ENCODE results near the gene CACNA1D.

The CACNA1D gene

DNA sequence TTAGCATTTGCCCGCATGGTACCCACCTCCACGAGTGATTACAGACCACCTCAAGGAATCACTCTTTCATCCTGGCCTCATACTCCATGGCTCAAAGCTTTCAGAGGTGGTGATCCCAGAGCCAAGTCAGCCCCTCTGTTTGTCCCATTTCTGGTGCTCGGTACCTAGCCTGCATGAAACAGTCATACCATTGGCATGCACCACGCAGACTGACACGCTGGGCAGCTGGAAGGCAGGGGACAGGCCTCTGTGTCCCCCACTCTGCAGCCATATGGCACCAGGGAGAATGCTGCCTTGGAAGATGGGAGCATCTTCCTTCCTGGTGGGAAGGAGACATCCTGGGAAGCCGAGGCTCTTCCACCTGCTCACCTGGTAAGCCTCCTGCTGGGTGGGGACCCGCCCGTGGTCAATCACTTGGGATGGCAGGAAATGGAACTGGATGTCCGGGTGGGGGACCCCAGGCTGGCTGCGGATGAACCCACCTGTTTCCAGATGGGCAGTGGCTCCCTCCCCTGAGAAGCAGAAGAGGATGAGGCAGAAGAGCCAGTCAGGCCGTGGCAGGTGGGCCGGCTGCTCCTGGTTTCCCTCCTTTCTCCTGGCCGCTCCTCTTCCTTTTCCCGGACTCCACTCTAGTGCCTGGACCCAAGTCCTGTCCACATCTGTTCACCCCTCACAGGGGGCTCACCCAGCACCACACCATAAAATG, 324.9 kb downstream of the CACNA1D start:
- Histone ChIP-seq H3K36me3 (ENCODE audit: insufficient read depth, low read length) (no peaks in the 10 kb centered on the region; the same call in 1 of the 2 replicates), H3K9ac (ENCODE audit: low read depth, low read length) (no peak overlapping the region), H3K4me1 (ENCODE audit: insufficient read depth, low read length) (peaks cover 6% of the 10 kb centered on the region; the same call in 1 of the 2 replicates), H3K9me3 (ENCODE audit: control insufficient read depth, insufficient read depth, low read length) (no peaks in the 10 kb centered on the region)

DNA sequence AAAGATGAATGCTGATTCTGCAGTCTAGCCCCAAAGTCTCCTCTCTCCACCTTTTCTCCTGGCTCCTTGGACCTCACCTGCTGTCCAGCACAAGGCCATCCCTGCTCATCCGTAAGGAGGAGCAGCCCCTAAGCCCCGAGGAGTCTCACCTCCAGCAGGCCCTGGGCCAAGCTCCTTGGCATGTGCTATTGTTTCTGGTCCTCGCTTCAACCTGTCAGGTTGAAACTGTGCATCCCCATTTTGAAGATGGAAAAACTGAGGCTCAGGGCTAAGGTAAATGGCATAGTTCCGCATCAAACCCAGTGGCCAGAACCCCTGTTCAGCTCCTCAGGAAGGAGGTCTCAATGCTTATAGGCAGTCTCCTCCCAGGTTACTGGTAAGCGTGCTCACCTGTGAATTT, 325.7 kb downstream of the CACNA1D start:
- Histone ChIP-seq H3K9ac (ENCODE audit: low read depth, low read length) (no peak overlapping the region), H3K36me3 (ENCODE audit: insufficient read depth, low read length) (no peaks in the 10 kb centered on the region; the same call in 1 of the 2 replicates), H3K4me1 (ENCODE audit: insufficient read depth, low read length) (peaks cover 10% of the 10 kb centered on the region; the same call in 1 of the 2 replicates), H3K9me3 (ENCODE audit: control insufficient read depth, insufficient read depth, low read length) (no peaks in the 10 kb centered on the region)

- H3K4me1 ChIP-seq (ENCODE audit: insufficient read depth, low read length): peaks cover 10% of the 10 kb centered on the region; the same call in 1 of the 2 replicates
- H3K36me3 ChIP-seq (ENCODE audit: insufficient read depth, low read length): no peaks in the 10 kb centered on the region; the same call in 1 of the 2 replicates
- H3K9me3 ChIP-seq (ENCODE audit: control insufficient read depth, insufficient read depth, low read length): no peaks in the 10 kb centered on the region
- H3K9ac ChIP-seq (ENCODE audit: low read depth, low read length): no peak overlapping the region
Measured at GRCh38 chr3:53820756-53821580, 326.6 kb downstream of the CACNA1D start.

- H3K4me1 ChIP-seq (ENCODE audit: insufficient read depth, low read length): peaks cover 10% of the 10 kb centered on the region; the same call in 1 of the 2 replicates
- H3K9me3 ChIP-seq (ENCODE audit: control insufficient read depth, insufficient read depth, low read length): no peaks in the 10 kb centered on the region
- no peak overlapping the region for H3K9ac ChIP-seq (ENCODE audit: low read depth, low read length)
- H3K36me3 ChIP-seq (ENCODE audit: insufficient read depth, low read length): no peaks in the 10 kb centered on the region; the same call in 1 of the 2 replicates
Measured at GRCh38 chr3:53821631-53822121, 327.3 kb downstream of the CACNA1D start.

- Histone ChIP-seq H3K9ac (ENCODE audit: low read depth, low read length) (no peak overlapping the region), H3K36me3 (ENCODE audit: insufficient read depth, low read length) (no peaks in the 10 kb centered on the region; the same call in 1 of the 2 replicates), H3K4me1 (ENCODE audit: insufficient read depth, low read length) (peaks cover 10% of the 10 kb centered on the region; the same call in 1 of the 2 replicates), H3K9me3 (ENCODE audit: control insufficient read depth, insufficient read depth, low read length) (no peaks in the 10 kb centered on the region)
Measured at GRCh38 chr3:53822331-53822741, 327.9 kb downstream of the CACNA1D start.

DNA sequence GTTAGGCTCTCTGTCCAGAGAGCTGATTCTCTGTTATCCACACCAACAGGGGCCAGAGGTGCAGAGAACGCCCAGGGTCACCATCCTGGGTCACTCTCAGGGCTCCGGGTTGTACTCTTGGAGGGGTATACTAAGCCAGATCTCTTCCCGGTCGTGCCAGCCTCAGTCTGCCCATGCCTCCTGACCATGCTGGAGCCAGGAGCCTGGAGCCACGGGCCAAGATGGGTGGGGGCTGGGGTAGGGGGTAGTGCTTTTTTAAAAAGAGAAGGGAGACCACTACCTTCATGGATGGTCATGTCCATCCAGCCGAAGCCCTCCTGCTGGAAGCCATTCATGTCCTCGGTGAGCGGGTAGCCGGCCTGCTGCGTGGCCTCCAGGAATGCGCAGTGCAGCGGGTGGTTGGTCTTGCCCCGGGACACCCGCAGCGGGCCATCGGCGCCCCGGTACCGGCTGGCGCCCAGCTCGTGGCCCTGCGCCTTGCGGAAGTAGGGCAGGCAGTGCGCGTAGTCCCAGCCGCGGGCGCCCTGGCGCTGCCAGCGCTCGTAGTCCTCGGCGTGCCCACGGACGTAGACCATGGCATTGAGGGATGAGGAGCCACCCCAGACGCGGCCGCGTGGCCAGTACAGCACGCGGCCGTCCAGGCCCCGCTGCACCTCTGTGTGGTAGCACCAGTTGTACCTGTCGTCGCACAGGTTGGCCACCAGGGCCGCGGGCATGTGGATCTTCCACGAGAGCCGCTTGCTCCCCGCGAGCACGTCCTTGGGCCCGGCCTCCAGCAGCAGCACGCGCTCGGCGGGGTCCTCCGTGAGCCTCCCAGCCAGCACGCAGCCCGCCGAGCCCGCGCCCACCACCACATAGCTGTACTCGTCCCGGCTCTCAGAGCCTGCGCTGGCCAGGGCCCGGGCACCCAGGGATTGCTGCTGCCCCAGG, 328.9 kb downstream of the CACNA1D start:
- peaks cover 10% of the 10 kb centered on the region; the same call in 1 of the 2 replicates for H3K4me1 ChIP-seq (ENCODE audit: insufficient read depth, low read length)

GRCh38 chr3:53823956-53824657, 329.7 kb downstream of the CACNA1D start:
- H3K36me3 ChIP-seq (ENCODE audit: insufficient read depth, low read length): no peaks in the 10 kb centered on the region
- peaks cover 10% of the 10 kb centered on the region; the same call in 1 of the 2 replicates for H3K4me1 ChIP-seq (ENCODE audit: insufficient read depth, low read length)
- H3K9me3 ChIP-seq (ENCODE audit: control insufficient read depth, insufficient read depth, low read length): no peaks in the 10 kb centered on the region
- H3K9ac ChIP-seq (ENCODE audit: low read depth, low read length): no peak overlapping the region

More for the DNA sequence above, 328.9 kb downstream of the CACNA1D start:
- Histone ChIP-seq H3K36me3 (ENCODE audit: insufficient read depth, low read length) (no peaks in the 10 kb centered on the region; the same call in 1 of the 2 replicates), H3K9me3 (ENCODE audit: control insufficient read depth, insufficient read depth, low read length) (no peaks in the 10 kb centered on the region), H3K9ac (ENCODE audit: low read depth, low read length) (no peak overlapping the region)

DNA sequence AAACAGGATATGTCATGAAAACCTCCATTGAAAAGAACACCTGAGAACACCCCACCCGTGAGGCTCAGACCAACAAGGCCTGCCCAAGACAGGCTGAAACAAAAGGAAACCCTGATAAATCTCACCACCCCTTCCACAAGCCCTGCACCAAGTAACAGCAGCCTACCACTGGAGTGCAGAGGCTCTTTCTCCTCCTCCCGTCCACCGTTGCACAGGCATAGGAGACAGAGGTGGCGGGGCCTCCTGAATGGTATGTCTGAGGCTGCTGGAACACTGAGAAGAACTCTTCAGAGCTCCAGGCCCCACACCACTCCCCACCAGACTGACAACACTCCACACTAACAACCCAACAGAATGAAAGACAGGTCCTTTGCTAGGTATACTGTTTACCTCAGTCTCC, 330.4 kb downstream of the CACNA1D start:
- Histone ChIP-seq H3K36me3 (ENCODE audit: insufficient read depth, low read length) (no peaks in the 10 kb centered on the region), H3K9me3 (ENCODE audit: control insufficient read depth, insufficient read depth, low read length) (no peaks in the 10 kb centered on the region), H3K9ac (ENCODE audit: low read depth, low read length) (no peak overlapping the region), H3K4me1 (ENCODE audit: insufficient read depth, low read length) (peaks cover 10% of the 10 kb centered on the region; the same call in 1 of the 2 replicates)

DNA sequence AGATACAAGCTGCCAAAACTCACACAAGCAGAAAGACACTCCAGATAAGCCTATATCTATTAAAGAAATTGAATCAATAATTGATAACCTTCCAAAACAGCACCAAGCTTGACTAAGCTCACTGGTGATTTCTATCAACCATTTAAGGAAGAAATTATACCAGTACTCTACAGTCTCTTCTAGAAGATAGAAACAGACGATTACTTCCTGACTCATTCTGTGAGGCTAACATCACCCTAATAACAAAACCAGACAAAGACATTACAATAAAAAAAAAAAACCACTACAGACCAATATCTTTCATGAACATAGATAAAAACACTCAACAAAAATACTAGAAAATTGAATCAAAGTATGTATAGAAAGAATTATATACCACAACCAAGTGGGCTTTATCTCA, 331.6 kb downstream of the CACNA1D start:
- Histone ChIP-seq H3K9me3 (ENCODE audit: control insufficient read depth, insufficient read depth, low read length) (no peaks in the 10 kb centered on the region), H3K36me3 (ENCODE audit: insufficient read depth, low read length) (no peaks in the 10 kb centered on the region), H3K9ac (ENCODE audit: low read depth, low read length) (no peak overlapping the region), H3K4me1 (ENCODE audit: insufficient read depth, low read length) (peaks cover 10% of the 10 kb centered on the region; the same call in 1 of the 2 replicates)

DNA sequence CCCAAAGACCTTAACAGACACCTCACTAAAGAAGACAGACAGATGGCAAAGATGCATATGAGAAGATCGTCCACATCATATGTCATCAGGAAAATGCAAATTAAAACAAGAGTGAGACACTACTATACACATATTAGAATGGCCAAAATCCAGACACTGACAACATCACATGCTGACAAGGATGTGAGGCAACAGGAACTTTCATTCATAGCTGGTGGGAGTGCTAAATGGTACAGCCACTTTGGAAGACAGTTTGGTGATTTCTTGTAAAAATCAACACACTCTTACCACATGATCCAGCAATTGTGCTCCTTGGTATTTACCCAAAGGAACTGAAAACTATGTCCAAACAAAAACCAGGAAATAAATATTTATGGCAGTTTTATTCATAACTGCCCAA, 334.2 kb downstream of the CACNA1D start:
- H3K4me1 ChIP-seq (ENCODE audit: insufficient read depth, low read length): peaks cover 10% of the 10 kb centered on the region; the same call in 1 of the 2 replicates
- no peak overlapping the region for H3K9ac ChIP-seq (ENCODE audit: low read depth, low read length)
- H3K9me3 ChIP-seq (ENCODE audit: control insufficient read depth, insufficient read depth, low read length): no peaks in the 10 kb centered on the region
- H3K36me3 ChIP-seq (ENCODE audit: insufficient read depth, low read length): no peaks in the 10 kb centered on the region

GRCh38 chr3:53829605-53830004, 335.2 kb downstream of the CACNA1D start:
- H3K9me3 ChIP-seq (ENCODE audit: control insufficient read depth, insufficient read depth, low read length): no peaks in the 10 kb centered on the region
- 0 out of 2 replicates have a peak, but pooled peaks cover 1% of the 10 kb centered on the region for H3K4me1 ChIP-seq (ENCODE audit: insufficient read depth, low read length)
- H3K9ac ChIP-seq (ENCODE audit: low read depth, low read length): no peak overlapping the region
- no peaks in the 10 kb centered on the region for H3K36me3 ChIP-seq (ENCODE audit: insufficient read depth, low read length)

DNA sequence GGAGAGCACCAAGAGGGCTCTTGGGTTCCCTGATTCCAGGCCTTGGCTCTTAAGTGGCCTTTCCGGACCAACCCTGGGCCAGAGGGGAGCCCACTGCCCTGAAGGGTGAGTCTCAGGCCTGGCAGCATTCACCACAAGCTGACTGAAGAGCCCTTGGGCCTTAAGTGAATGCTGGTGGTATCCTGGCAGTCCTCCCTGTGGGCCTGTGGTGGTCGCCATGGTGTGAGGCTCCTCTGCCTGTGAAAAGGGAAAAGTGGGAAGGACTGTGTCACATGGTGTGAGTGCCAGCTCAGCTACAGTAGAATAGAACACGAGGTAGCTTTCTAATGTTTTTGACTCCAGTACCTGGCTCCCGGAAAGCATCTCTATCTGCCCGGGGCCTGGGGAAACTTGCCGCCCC, 336.5 kb downstream of the CACNA1D start:
- Histone ChIP-seq H3K9ac (ENCODE audit: low read depth, low read length) (no peak overlapping the region), H3K36me3 (ENCODE audit: insufficient read depth, low read length) (no peaks in the 10 kb centered on the region), H3K4me1 (ENCODE audit: insufficient read depth, low read length) (no peaks in the 10 kb centered on the region), H3K9me3 (ENCODE audit: control insufficient read depth, insufficient read depth, low read length) (no peaks in the 10 kb centered on the region)

- H3K36me3 ChIP-seq (ENCODE audit: insufficient read depth, low read length): no peaks in the 10 kb centered on the region
- H3K4me1 ChIP-seq (ENCODE audit: insufficient read depth, low read length): no peaks in the 10 kb centered on the region
- H3K9ac ChIP-seq (ENCODE audit: low read depth, low read length): no peak overlapping the region
- H3K9me3 ChIP-seq (ENCODE audit: control insufficient read depth, insufficient read depth, low read length): no peaks in the 10 kb centered on the region
Measured at GRCh38 chr3:53833053-53833645, 338.7 kb downstream of the CACNA1D start.

Measured in ES-I3 (cell line).